ENCODE data around the gene PSMD11.
"Not testable (repeated sequence)": the region's sequence is repeated elsewhere in the genome, so short reads cannot be mapped to it uniquely, and the experiment has no call there.

DNA sequence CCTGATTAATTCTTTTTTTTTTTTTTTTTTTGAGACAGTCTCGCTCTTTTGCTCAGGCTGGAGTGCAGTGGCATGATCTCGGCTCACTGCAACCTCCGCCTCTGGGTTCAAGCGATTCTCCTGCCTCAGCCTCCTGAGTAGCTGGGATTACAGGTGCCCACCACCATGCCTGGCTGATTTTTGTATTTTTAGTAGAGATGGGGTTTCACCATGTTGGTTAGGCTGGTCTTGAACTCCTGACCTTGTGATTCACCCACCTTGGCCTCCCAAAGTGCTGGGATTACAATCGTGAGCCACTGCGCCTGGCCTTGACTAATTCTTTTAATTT, 80.2 kb downstream of the PSMD11 start:
- TF ChIP-seq, protein P1, sequence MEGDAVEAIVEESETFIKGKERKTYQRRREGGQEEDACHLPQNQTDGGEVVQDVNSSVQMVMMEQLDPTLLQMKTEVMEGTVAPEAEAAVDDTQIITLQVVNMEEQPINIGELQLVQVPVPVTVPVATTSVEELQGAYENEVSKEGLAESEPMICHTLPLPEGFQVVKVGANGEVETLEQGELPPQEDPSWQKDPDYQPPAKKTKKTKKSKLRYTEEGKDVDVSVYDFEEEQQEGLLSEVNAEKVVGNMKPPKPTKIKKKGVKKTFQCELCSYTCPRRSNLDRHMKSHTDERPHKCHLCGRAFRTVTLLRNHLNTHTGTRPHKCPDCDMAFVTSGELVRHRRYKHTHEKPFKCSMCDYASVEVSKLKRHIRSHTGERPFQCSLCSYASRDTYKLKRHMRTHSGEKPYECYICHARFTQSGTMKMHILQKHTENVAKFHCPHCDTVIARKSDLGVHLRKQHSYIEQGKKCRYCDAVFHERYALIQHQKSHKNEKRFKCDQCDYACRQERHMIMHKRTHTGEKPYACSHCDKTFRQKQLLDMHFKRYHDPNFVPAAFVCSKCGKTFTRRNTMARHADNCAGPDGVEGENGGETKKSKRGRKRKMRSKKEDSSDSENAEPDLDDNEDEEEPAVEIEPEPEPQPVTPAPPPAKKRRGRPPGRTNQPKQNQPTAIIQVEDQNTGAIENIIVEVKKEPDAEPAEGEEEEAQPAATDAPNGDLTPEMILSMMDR (IDR thresholded peaks at IDR 0.05): not testable (repeated sequence)
- TF ChIP-seq, protein P2, sequence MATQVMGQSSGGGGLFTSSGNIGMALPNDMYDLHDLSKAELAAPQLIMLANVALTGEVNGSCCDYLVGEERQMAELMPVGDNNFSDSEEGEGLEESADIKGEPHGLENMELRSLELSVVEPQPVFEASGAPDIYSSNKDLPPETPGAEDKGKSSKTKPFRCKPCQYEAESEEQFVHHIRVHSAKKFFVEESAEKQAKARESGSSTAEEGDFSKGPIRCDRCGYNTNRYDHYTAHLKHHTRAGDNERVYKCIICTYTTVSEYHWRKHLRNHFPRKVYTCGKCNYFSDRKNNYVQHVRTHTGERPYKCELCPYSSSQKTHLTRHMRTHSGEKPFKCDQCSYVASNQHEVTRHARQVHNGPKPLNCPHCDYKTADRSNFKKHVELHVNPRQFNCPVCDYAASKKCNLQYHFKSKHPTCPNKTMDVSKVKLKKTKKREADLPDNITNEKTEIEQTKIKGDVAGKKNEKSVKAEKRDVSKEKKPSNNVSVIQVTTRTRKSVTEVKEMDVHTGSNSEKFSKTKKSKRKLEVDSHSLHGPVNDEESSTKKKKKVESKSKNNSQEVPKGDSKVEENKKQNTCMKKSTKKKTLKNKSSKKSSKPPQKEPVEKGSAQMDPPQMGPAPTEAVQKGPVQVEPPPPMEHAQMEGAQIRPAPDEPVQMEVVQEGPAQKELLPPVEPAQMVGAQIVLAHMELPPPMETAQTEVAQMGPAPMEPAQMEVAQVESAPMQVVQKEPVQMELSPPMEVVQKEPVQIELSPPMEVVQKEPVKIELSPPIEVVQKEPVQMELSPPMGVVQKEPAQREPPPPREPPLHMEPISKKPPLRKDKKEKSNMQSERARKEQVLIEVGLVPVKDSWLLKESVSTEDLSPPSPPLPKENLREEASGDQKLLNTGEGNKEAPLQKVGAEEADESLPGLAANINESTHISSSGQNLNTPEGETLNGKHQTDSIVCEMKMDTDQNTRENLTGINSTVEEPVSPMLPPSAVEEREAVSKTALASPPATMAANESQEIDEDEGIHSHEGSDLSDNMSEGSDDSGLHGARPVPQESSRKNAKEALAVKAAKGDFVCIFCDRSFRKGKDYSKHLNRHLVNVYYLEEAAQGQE (IDR thresholded peaks at IDR 0.05; ENCODE audit: insufficient read depth in 1 of 2, low read depth in 2 of 2, low read length in 1 of 2): not testable (repeated sequence)
- not testable (repeated sequence) for TF ChIP-seq SIN3A (IDR thresholded peaks at IDR 0.05; ENCODE audit: borderline replicate concordance, insufficient read depth, low read depth, low read length); TCF7L2 (IDR thresholded peaks at IDR 0.05; ENCODE audit: low read depth, low read length); POLR2AphosphoS5 (IDR thresholded peaks at IDR 0.05; ENCODE audit: low read depth, low read length)

Data from Panc1 (cell line).